Stimulated activated naive CD4-positive, alpha-beta T cell treated with Interleukin-2 at 50 U/mL for 16 hours (primary cell): Measurements from ENCODE around the gene TNS3.

Experiments
- DNase-seq: peaks from one replicate; lab custom pipeline; 2025; lab: John Stamatoyannopoulos, UW

The TNS3 gene

GRCh38 chr7:47581438-47581803 lies 490 bp downstream of the TNS3 start:
- no peak for DNase-seq

GRCh38 chr7:47580811-47581331 lies 1.0 kb downstream of the TNS3 start:
- no peak for DNase-seq

- no peak for DNase-seq
Observed at GRCh38 chr7:47580175-47580706, 1.7 kb downstream of the TNS3 start.

GRCh38 chr7:47579458-47579857 lies 2.5 kb downstream of the TNS3 start:
- DNase-seq: no peak

- DNase-seq: no peak
Observed at GRCh38 chr7:47578579-47579270, 3.2 kb downstream of the TNS3 start.

GRCh38 chr7:47577321-47577919 lies 4.5 kb downstream of the TNS3 start:
- no peak for DNase-seq

GRCh38 chr7:47576866-47577306 lies 5.0 kb downstream of the TNS3 start:
- DNase-seq: no peak

- DNase-seq: no peak
Observed at GRCh38 chr7:47576031-47576865, 5.7 kb downstream of the TNS3 start.

- DNase-seq: no peak
Observed at GRCh38 chr7:47574482-47575329, 7.2 kb downstream of the TNS3 start.

- no peak for DNase-seq
Observed at GRCh38 chr7:47573758-47574481, 8.0 kb downstream of the TNS3 start.

- DNase-seq: no peak
Observed at GRCh38 chr7:47572939-47573757, 8.8 kb downstream of the TNS3 start.

GRCh38 chr7:47572094-47572445 lies 9.8 kb downstream of the TNS3 start:
- no peak for DNase-seq

- DNase-seq: no peak
Observed at GRCh38 chr7:47571331-47572093, 10.4 kb downstream of the TNS3 start.

GRCh38 chr7:47570649-47571050 lies 11.3 kb downstream of the TNS3 start:
- DNase-seq: no peak

- no peak for DNase-seq
Observed at GRCh38 chr7:47568547-47568946, 13.4 kb downstream of the TNS3 start.

GRCh38 chr7:47568056-47568455 lies 13.9 kb downstream of the TNS3 start:
- no peak for DNase-seq

GRCh38 chr7:47565640-47566250 lies 16.2 kb downstream of the TNS3 start:
- no peak for DNase-seq

- DNase-seq: no peak
Observed at GRCh38 chr7:47563521-47563920, 18.4 kb downstream of the TNS3 start.
